ENCODE measurements around the gene TOX3.

Gene TOX3

GRCh38 chr16:52476111-52476510 lies 70.8 kb downstream of the TOX3 start:
- Histone ChIP-seq H3K27ac (ENCODE audit: low read depth, low read length) (no peak overlapping the region), H3K9ac (ENCODE audit: low read length) (no peak overlapping the region), H3K4me3 (ENCODE audit: low read depth, low read length) (no peak overlapping the region), H3K9me3 (ENCODE audit: insufficient read depth, low read depth, low read length) (no peaks in the 10 kb centered on the region), H3K18ac (ENCODE audit: low read length) (no peak overlapping the region), H4K12ac (ENCODE audit: low read depth, low read length) (no peak overlapping the region), H3K79me2 (ENCODE audit: control insufficient read depth, insufficient read depth, low read length, poor library complexity) (no peaks in the 10 kb centered on the region), H3K4ac (ENCODE audit: low read depth, low read length) (no peak overlapping the region), H3K4me1 (ENCODE audit: control insufficient read depth in 1 of 2, insufficient read depth in 2 of 2, low read length in 2 of 2) (no peaks in the 10 kb centered on the region), H3K36me3 (ENCODE audit: control insufficient read depth in 1 of 2, insufficient read depth in 2 of 2, low read length in 2 of 2) (no peaks in the 10 kb centered on the region), H2AK5ac (ENCODE audit: low read length) (no peak overlapping the region), H3K4me2 (ENCODE audit: low read length) (no peak overlapping the region), H3K14ac (ENCODE audit: low read length) (no peak overlapping the region), H3K23ac (ENCODE audit: low read length) (no peak overlapping the region), H2BK5ac (ENCODE audit: low read depth, low read length, poor library complexity) (no peak overlapping the region), H3K79me1 (ENCODE audit: low read length) (no peaks in the 10 kb centered on the region), H3K27me3 (ENCODE audit: insufficient read depth, low read length) (no peaks in the 10 kb centered on the region), H2BK12ac (ENCODE audit: low read length) (no peak overlapping the region), H4K91ac (ENCODE audit: low read depth, low read length) (no peak overlapping the region), H2AFZ (ENCODE audit: insufficient read depth, low read length, poor library complexity) (no peak overlapping the region), H4K8ac (ENCODE audit: low read depth, low read length) (no peak overlapping the region), H2BK120ac (ENCODE audit: insufficient read depth, low read length, poor library complexity) (no peak overlapping the region)
- DNase-seq, result no peak
- no CpG with 5 or more reads among the region's 2 CpGs for WGBS (ENCODE audit: extremely low coverage, insufficient coverage, insufficient read length)

- no peak overlapping the region for H4K12ac ChIP-seq (ENCODE audit: low read depth, low read length)
- H2BK12ac ChIP-seq (ENCODE audit: low read length), result no peak overlapping the region
- WGBS (ENCODE audit: extremely low coverage, insufficient coverage, insufficient read length), result no CpG with 5 or more reads among the region's 4 CpGs
These were observed 72.3 kb downstream of the TOX3 start for GRCh38 chr16:52474679-52475078.

GRCh38 chr16:52473096-52473495 lies 73.8 kb downstream of the TOX3 start:
- no peak overlapping the region for H3K4me2 ChIP-seq (ENCODE audit: low read length)
- H2BK12ac ChIP-seq (ENCODE audit: low read length), result no peak overlapping the region
- H3K18ac ChIP-seq (ENCODE audit: low read length), result no peak overlapping the region
- H2AK5ac ChIP-seq (ENCODE audit: low read length), result no peak overlapping the region
- H3K27me3 ChIP-seq (ENCODE audit: insufficient read depth, low read length), result no peaks in the 10 kb centered on the region
- no peak overlapping the region for H3K9ac ChIP-seq (ENCODE audit: low read length)
- no peak for DNase-seq
- no peaks in the 10 kb centered on the region for H3K79me2 ChIP-seq (ENCODE audit: control insufficient read depth, insufficient read depth, low read length, poor library complexity)
- H2BK5ac ChIP-seq (ENCODE audit: low read depth, low read length, poor library complexity), result no peak overlapping the region
- no peak overlapping the region for H4K8ac ChIP-seq (ENCODE audit: low read depth, low read length)
- H4K91ac ChIP-seq (ENCODE audit: low read depth, low read length), result no peak overlapping the region
- H3K23ac ChIP-seq (ENCODE audit: low read length), result no peak overlapping the region
- H3K4me1 ChIP-seq (ENCODE audit: control insufficient read depth in 1 of 2, insufficient read depth in 2 of 2, low read length in 2 of 2), result no peaks in the 10 kb centered on the region
- no peaks in the 10 kb centered on the region for H3K79me1 ChIP-seq (ENCODE audit: low read length)
- H3K27ac ChIP-seq (ENCODE audit: low read depth, low read length), result no peak overlapping the region
- H3K36me3 ChIP-seq (ENCODE audit: control insufficient read depth in 1 of 2, insufficient read depth in 2 of 2, low read length in 2 of 2), result no peaks in the 10 kb centered on the region
- H4K12ac ChIP-seq (ENCODE audit: low read depth, low read length), result no peak overlapping the region
- H3K4me3 ChIP-seq (ENCODE audit: low read depth, low read length), result no peak overlapping the region
- no peak overlapping the region for H3K4ac ChIP-seq (ENCODE audit: low read depth, low read length)
- no peak overlapping the region for H2AFZ ChIP-seq (ENCODE audit: insufficient read depth, low read length, poor library complexity)
- WGBS (ENCODE audit: extremely low coverage, insufficient coverage, insufficient read length), result no CpG with 5 or more reads among the region's 5 CpGs
- H3K9me3 ChIP-seq (ENCODE audit: insufficient read depth, low read depth, low read length), result no peaks in the 10 kb centered on the region
- H2BK120ac ChIP-seq (ENCODE audit: insufficient read depth, low read length, poor library complexity), result no peak overlapping the region
- H3K14ac ChIP-seq (ENCODE audit: low read length), result no peak overlapping the region

More at GRCh38 chr16:52474679-52475078, 72.3 kb downstream of the TOX3 start:
- no peaks in the 10 kb centered on the region for H3K27me3 ChIP-seq (ENCODE audit: insufficient read depth, low read length)
- no peak overlapping the region for H3K4me2 ChIP-seq (ENCODE audit: low read length)
- H3K36me3 ChIP-seq (ENCODE audit: control insufficient read depth in 1 of 2, insufficient read depth in 2 of 2, low read length in 2 of 2), result no peaks in the 10 kb centered on the region
- H4K8ac ChIP-seq (ENCODE audit: low read depth, low read length), result no peak overlapping the region
- no peaks in the 10 kb centered on the region for H3K79me1 ChIP-seq (ENCODE audit: low read length)
- no peak overlapping the region for H3K14ac ChIP-seq (ENCODE audit: low read length)
- no peak for DNase-seq
- H4K91ac ChIP-seq (ENCODE audit: low read depth, low read length), result no peak overlapping the region
- H3K4me1 ChIP-seq (ENCODE audit: control insufficient read depth in 1 of 2, insufficient read depth in 2 of 2, low read length in 2 of 2), result no peaks in the 10 kb centered on the region
- no peak overlapping the region for H3K4ac ChIP-seq (ENCODE audit: low read depth, low read length)
- H2BK5ac ChIP-seq (ENCODE audit: low read depth, low read length, poor library complexity), result no peak overlapping the region
- no peak overlapping the region for H2AFZ ChIP-seq (ENCODE audit: insufficient read depth, low read length, poor library complexity)
- no peaks in the 10 kb centered on the region for H3K9me3 ChIP-seq (ENCODE audit: insufficient read depth, low read depth, low read length)
- H2AK5ac ChIP-seq (ENCODE audit: low read length), result no peak overlapping the region
- H3K18ac ChIP-seq (ENCODE audit: low read length), result no peak overlapping the region
- H2BK120ac ChIP-seq (ENCODE audit: insufficient read depth, low read length, poor library complexity), result no peak overlapping the region
- H3K9ac ChIP-seq (ENCODE audit: low read length), result no peak overlapping the region
- H3K4me3 ChIP-seq (ENCODE audit: low read depth, low read length), result no peak overlapping the region
- H3K27ac ChIP-seq (ENCODE audit: low read depth, low read length), result no peak overlapping the region
- no peak overlapping the region for H3K23ac ChIP-seq (ENCODE audit: low read length)
- no peaks in the 10 kb centered on the region for H3K79me2 ChIP-seq (ENCODE audit: control insufficient read depth, insufficient read depth, low read length, poor library complexity)

GRCh38 chr16:52471650-52472370 lies 75.1 kb downstream of the TOX3 start:
- Histone ChIP-seq H3K9me3 (ENCODE audit: insufficient read depth, low read depth, low read length) (no peaks in the 10 kb centered on the region), H2AFZ (ENCODE audit: insufficient read depth, low read length, poor library complexity) (no peak overlapping the region), H3K79me1 (ENCODE audit: low read length) (no peaks in the 10 kb centered on the region), H3K9ac (ENCODE audit: low read length) (no peak overlapping the region), H4K8ac (ENCODE audit: low read depth, low read length) (no peak overlapping the region), H3K27me3 (ENCODE audit: insufficient read depth, low read length) (no peaks in the 10 kb centered on the region), H3K14ac (ENCODE audit: low read length) (no peak overlapping the region), H3K4ac (ENCODE audit: low read depth, low read length) (no peak overlapping the region), H3K4me1 (ENCODE audit: control insufficient read depth in 1 of 2, insufficient read depth in 2 of 2, low read length in 2 of 2) (no peaks in the 10 kb centered on the region), H4K91ac (ENCODE audit: low read depth, low read length) (no peak overlapping the region), H3K4me2 (ENCODE audit: low read length) (no peak overlapping the region), H3K18ac (ENCODE audit: low read length) (no peak overlapping the region), H3K4me3 (ENCODE audit: low read depth, low read length) (no peak overlapping the region), H2BK5ac (ENCODE audit: low read depth, low read length, poor library complexity) (no peak overlapping the region), H4K12ac (ENCODE audit: low read depth, low read length) (no peak overlapping the region), H2AK5ac (ENCODE audit: low read length) (no peak overlapping the region), H2BK12ac (ENCODE audit: low read length) (no peak overlapping the region), H3K23ac (ENCODE audit: low read length) (no peak overlapping the region), H2BK120ac (ENCODE audit: insufficient read depth, low read length, poor library complexity) (no peak overlapping the region), H3K27ac (ENCODE audit: low read depth, low read length) (no peak overlapping the region), H3K36me3 (ENCODE audit: control insufficient read depth in 1 of 2, insufficient read depth in 2 of 2, low read length in 2 of 2) (no peaks in the 10 kb centered on the region), H3K79me2 (ENCODE audit: control insufficient read depth, insufficient read depth, low read length, poor library complexity) (no peaks in the 10 kb centered on the region)
- WGBS (ENCODE audit: extremely low coverage, insufficient coverage, insufficient read length), result no CpG with 5 or more reads among the region's 7 CpGs
- DNase-seq, result no peak
